ENCODE results near the gene KIAA1671. TPM values are rescaled to one million over a fixed set of nuclear protein-coding genes. Genes with fewer than 3 reads are reported as not detected.

Gene KIAA1671
- total and polyA plus RNA-seq, 2 of the 13 experiments (the other 11 are each of a cell fraction or from before 2014, with no cell fraction given): 13.5 to 13.6 TPM

DNA sequence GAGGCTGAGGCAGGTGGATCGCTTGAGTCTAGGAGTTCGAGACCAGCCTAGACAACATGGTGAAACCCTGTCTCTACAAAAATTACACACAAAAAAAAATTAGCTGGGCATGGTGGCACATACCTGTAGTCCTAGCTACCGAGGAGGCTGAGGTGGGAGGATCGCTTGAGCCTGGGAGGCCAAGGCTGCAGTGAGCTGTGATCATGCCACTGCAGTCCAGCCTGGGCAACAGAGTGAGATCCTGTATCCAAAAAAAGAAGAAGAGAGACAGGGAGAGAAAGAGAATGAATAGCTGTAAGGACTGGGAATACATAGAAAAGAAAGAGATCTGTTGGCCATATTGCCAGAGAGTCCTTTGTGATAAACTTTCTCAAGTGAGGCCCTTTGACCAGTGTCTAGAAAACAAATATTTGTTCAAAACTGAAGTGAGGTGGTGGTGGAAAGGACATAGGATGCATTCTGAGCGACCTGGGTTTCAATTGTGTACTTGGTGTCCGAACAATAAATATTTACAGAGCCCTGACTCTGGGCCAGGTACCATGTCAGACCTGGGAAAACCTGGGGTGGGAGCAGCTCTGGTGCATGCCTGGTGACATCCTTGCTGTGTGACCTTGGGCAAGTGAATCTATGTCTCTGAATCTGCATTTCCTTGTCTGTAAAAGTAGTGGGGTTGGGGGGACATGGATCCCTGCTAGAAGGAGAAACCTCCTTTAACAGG lies 157.5 kb downstream of the KIAA1671 start (continued):
- TF ChIP-seq, protein P1, sequence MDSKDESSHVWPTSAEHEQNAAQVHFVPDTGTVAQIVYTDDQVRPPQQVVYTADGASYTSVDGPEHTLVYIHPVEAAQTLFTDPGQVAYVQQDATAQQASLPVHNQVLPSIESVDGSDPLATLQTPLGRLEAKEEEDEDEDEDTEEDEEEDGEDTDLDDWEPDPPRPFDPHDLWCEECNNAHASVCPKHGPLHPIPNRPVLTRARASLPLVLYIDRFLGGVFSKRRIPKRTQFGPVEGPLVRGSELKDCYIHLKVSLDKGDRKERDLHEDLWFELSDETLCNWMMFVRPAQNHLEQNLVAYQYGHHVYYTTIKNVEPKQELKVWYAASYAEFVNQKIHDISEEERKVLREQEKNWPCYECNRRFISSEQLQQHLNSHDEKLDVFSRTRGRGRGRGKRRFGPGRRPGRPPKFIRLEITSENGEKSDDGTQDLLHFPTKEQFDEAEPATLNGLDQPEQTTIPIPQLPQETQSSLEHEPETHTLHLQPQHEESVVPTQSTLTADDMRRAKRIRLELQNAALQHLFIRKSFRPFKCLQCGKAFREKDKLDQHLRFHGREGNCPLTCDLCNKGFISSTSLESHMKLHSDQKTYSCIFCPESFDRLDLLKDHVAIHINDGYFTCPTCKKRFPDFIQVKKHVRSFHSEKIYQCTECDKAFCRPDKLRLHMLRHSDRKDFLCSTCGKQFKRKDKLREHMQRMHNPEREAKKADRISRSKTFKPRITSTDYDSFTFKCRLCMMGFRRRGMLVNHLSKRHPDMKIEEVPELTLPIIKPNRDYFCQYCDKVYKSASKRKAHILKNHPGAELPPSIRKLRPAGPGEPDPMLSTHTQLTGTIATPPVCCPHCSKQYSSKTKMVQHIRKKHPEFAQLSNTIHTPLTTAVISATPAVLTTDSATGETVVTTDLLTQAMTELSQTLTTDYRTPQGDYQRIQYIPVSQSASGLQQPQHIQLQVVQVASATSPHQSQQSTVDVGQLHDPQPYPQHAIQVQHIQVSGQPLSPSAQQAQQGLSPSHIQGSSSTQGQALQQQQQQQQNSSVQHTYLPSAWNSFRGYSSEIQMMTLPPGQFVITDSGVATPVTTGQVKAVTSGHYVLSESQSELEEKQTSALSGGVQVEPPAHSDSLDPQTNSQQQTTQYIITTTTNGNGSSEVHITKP (CRISPR knock-in tag; IDR thresholded peaks at IDR 0.05; ENCODE audit: low read depth): peak; percentile 15; the same call in 1 of the 2 replicates
- TF ChIP-seq, protein P2, sequence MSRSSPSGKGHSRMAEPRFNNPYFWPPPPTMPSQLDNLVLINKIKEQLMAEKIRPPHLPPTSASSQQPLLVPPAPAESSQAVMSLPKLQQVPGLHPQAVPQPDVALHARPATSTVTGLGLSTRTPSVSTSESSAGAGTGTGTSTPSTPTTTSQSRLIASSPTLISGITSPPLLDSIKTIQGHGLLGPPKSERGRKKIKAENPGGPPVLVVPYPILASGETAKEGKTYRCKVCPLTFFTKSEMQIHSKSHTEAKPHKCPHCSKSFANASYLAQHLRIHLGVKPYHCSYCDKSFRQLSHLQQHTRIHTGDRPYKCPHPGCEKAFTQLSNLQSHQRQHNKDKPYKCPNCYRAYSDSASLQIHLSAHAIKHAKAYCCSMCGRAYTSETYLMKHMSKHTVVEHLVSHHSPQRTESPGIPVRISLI (CRISPR knock-in tag; IDR thresholded peaks at IDR 0.05; ENCODE audit: borderline replicate concordance): no peak
- TF ChIP-seq MED1 (CRISPR knock-in tag; IDR thresholded peaks at IDR 0.05) (peak; percentile 66), ZMYM3 (CRISPR knock-in tag; IDR thresholded peaks at IDR 0.05) (peak; percentile 97), SOX6 (IDR thresholded peaks at IDR 0.05) (no peak), SOX6 (CRISPR knock-in tag; IDR thresholded peaks at IDR 0.05) (peak; percentile 89), NONO (IDR thresholded peaks at IDR 0.05) (no peak), NONO (CRISPR knock-in tag; conservative IDR thresholded peaks at IDR 0.05) (peak; percentile 72; the same call in 1 of the 2 replicates), ZNF337 (CRISPR knock-in tag; IDR thresholded peaks at IDR 0.05; ENCODE audit: borderline replicate concordance, low read depth) (no peak), KLF16 (CRISPR knock-in tag; IDR thresholded peaks at IDR 0.05) (no peak), NFE2 (CRISPR knock-in tag; IDR thresholded peaks at IDR 0.05) (no peak), YY1 (IDR thresholded peaks at IDR 0.05; ENCODE audit: insufficient read depth, insufficient replicate concordance, low read depth, low read length) (peak; percentile 7), MED8 (CRISPR knock-in tag; IDR thresholded peaks at IDR 0.05; ENCODE audit: insufficient replicate concordance) (no peak), ZNF3 (CRISPR knock-in tag; IDR thresholded peaks at IDR 0.05) (no peak), IRF2 (CRISPR knock-in tag; IDR thresholded peaks at IDR 0.05) (peak; percentile 39; the same call in 1 of the 2 replicates), RXRB (CRISPR knock-in tag; IDR thresholded peaks at IDR 0.05; ENCODE audit: borderline replicate concordance) (peak; percentile 71; the same call in 1 of the 2 replicates)
- TF ChIP-seq, protein P3, sequence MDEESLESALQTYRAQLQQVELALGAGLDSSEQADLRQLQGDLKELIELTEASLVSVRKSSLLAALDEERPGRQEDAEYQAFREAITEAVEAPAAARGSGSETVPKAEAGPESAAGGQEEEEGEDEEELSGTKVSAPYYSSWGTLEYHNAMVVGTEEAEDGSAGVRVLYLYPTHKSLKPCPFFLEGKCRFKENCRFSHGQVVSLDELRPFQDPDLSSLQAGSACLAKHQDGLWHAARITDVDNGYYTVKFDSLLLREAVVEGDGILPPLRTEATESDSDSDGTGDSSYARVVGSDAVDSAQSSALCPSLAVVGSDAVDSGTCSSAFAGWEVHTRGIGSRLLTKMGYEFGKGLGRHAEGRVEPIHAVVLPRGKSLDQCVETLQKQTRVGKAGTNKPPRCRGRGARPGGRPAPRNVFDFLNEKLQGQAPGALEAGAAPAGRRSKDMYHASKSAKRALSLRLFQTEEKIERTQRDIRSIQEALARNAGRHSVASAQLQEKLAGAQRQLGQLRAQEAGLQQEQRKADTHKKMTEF (CRISPR knock-in tag; IDR thresholded peaks at IDR 0.05): peak; percentile 51
- TF ChIP-seq, protein P4, sequence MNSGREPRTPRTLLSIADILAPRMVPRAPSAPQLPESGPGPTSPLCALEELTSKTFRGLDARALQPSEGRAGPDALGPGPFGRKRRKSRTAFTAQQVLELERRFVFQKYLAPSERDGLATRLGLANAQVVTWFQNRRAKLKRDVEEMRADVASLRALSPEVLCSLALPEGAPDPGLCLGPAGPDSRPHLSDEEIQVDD (CRISPR knock-in tag; IDR thresholded peaks at IDR 0.05; ENCODE audit: borderline replicate concordance): 0 out of 2 replicates have a peak, but pooled peaks have one; percentile 25
- TF ChIP-seq, protein P5, sequence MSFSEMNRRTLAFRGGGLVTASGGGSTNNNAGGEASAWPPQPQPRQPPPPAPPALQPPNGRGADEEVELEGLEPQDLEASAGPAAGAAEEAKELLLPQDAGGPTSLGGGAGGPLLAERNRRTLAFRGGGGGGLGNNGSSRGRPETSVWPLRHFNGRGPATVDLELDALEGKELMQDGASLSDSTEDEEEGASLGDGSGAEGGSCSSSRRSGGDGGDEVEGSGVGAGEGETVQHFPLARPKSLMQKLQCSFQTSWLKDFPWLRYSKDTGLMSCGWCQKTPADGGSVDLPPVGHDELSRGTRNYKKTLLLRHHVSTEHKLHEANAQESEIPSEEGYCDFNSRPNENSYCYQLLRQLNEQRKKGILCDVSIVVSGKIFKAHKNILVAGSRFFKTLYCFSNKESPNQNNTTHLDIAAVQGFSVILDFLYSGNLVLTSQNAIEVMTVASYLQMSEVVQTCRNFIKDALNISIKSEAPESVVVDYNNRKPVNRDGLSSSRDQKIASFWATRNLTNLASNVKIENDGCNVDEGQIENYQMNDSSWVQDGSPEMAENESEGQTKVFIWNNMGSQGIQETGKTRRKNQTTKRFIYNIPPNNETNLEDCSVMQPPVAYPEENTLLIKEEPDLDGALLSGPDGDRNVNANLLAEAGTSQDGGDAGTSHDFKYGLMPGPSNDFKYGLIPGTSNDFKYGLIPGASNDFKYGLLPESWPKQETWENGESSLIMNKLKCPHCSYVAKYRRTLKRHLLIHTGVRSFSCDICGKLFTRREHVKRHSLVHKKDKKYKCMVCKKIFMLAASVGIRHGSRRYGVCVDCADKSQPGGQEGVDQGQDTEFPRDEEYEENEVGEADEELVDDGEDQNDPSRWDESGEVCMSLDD (CRISPR knock-in tag; IDR thresholded peaks at IDR 0.05; ENCODE audit: borderline replicate concordance): no peak
